HG03342 (cell line): ENCODE measurements around the gene RRM2.

ENCODE experiments used
- ATAC-seq: cut with Tn5 transposase; IDR thresholded peaks from one replicate; pipeline ENCODE4 v1.9.1; 2021; ENCODE audit warnings: mild to moderate bottlenecking, moderate library complexity; ENCODE audit not compliant: unreplicated experiment

RRM2 gene

GRCh38 chr2:10170256-10170655 lies 47.7 kb downstream of the RRM2 start:
- no peak for ATAC-seq

- no peak for ATAC-seq
Observed at GRCh38 chr2:10171006-10171800, 48.7 kb downstream of the RRM2 start.

GRCh38 chr2:10172033-10172871 lies 49.7 kb downstream of the RRM2 start:
- ATAC-seq = no peak

GRCh38 chr2:10173258-10174005 lies 50.9 kb downstream of the RRM2 start:
- no peak for ATAC-seq

- no peak for ATAC-seq
Observed at GRCh38 chr2:10174173-10174572, 51.6 kb downstream of the RRM2 start.

- ATAC-seq = no peak
Observed at GRCh38 chr2:10175441-10175840, 52.9 kb downstream of the RRM2 start.

- no peak for ATAC-seq
Observed at GRCh38 chr2:10178751-10179150, 56.2 kb downstream of the RRM2 start.

GRCh38 chr2:10179422-10179821 lies 56.9 kb downstream of the RRM2 start:
- ATAC-seq = no peak

- no peak for ATAC-seq
Observed at GRCh38 chr2:10180229-10180628, 57.7 kb downstream of the RRM2 start.
